GM06990 (cell line): ENCODE data around the gene SDK2.

Source experiments
- DNase-seq: peaks from one replicate; pipeline ENCODE4 v3.0.0-alpha.2; 2011; ENCODE audit not compliant: insufficient read length; ENCODE audit errors: extremely low read depth
- H3K27me3 ChIP-seq: replicated peaks from 2 replicates; pipeline ENCODE4 v1.6.0; 2011; ENCODE audit warnings: low read length; ENCODE audit not compliant: control insufficient read depth, insufficient read depth
- H3K36me3 ChIP-seq: 2 replicates; pipeline ENCODE4 v1.5.1; 2011; ENCODE audit warnings: low read length; ENCODE audit not compliant: control insufficient read depth, insufficient read depth
- H3K4me3 ChIP-seq: replicated peaks from 2 replicates; pipeline ENCODE4 v1.5.1; 2011; ENCODE audit warnings: low read depth, mild to moderate bottlenecking, control low read depth, low read length
- CTCF ChIP-seq: IDR thresholded peaks from 2 replicates; pipeline ENCODE4 v1.5.1; 2011; ENCODE audit warnings: low read length, control low read depth, mild to moderate bottlenecking, inconsistent platforms; ENCODE audit not compliant: insufficient read depth, poor library complexity, severe bottlenecking

The SDK2 gene

GRCh38 chr17:73580073-73580710 is 64.1 kb downstream of the SDK2 start:
- DNase-seq, result no peak
- Histone ChIP-seq H3K36me3 (no peaks in the 10 kb centered on the region), H3K4me3 (no peak overlapping the region), H3K27me3 (no peaks in the 10 kb centered on the region; the same call in none of the 2 replicates)
- TF ChIP-seq CTCF, result no peak

- no peak for DNase-seq
- no peak for TF ChIP-seq CTCF
- Histone ChIP-seq H3K4me3 (no peak overlapping the region), H3K36me3 (no peaks in the 10 kb centered on the region), H3K27me3 (no peaks in the 10 kb centered on the region; the same call in 1 of the 2 replicates)
Observed at GRCh38 chr17:73576556-73577098, 67.6 kb downstream of the SDK2 start.

GRCh38 chr17:73575470-73576221 is 68.6 kb downstream of the SDK2 start:
- Histone ChIP-seq H3K4me3 (no peak overlapping the region), H3K36me3 (no peaks in the 10 kb centered on the region), H3K27me3 (no peaks in the 10 kb centered on the region; the same call in 1 of the 2 replicates)
- DNase-seq, result no peak
- no peak for TF ChIP-seq CTCF

GRCh38 chr17:73571511-73572130 is 72.6 kb downstream of the SDK2 start:
- TF ChIP-seq CTCF, result no peak
- Histone ChIP-seq H3K4me3 (no peak overlapping the region), H3K36me3 (no peaks in the 10 kb centered on the region), H3K27me3 (no peaks in the 10 kb centered on the region)
- no peak for DNase-seq

- no peak for DNase-seq
- H3K27me3 ChIP-seq, result no peaks in the 10 kb centered on the region
- no peak overlapping the region for H3K4me3 ChIP-seq
- no peak for TF ChIP-seq CTCF
- H3K36me3 ChIP-seq, result no peaks in the 10 kb centered on the region
Observed at GRCh38 chr17:73569762-73570319, 74.4 kb downstream of the SDK2 start.
